Left renal cortex interstitium (tissue), 4 donors: ENCODE measurements around the gene STOX2. TPM values are rescaled to one million over a fixed set of nuclear protein-coding genes. Genes with fewer than 3 reads are reported as not detected.

ENCODE experiments used
- DNase-seq, 4 donors: peaks; one replicate each; pipeline ENCODE4 v3.0.0-alpha.2; 2013; ENCODE audit warnings: low read depth in 4 of 4, low spot score in 2 of 4, missing footprints in 1 of 4
- polyA plus RNA-seq, 4 donors: library from polyadenylated mRNA; unstranded; fragments of 120-200 nt; gene quantifications; one replicate each; pipeline ENCODE4 v1.2.1, GENCODE V29; 2013; ENCODE audit not compliant: insufficient read length in 4 of 4

STOX2 gene
- polyA plus RNA-seq, 4 donors, result 8.8 to 12.8 (median 10.4) TPM

GRCh38 chr4:183977707-183978106 lies 72.6 kb downstream of the STOX2 start:
- no peak for DNase-seq

GRCh38 chr4:183984566-183984965 lies 79.5 kb downstream of the STOX2 start:
- no peak for DNase-seq

GRCh38 chr4:183985786-183986185 lies 80.7 kb downstream of the STOX2 start:
- no peak for DNase-seq

- no peak for DNase-seq
These were observed 81.3 kb downstream of the STOX2 start for GRCh38 chr4:183986291-183986970.

- DNase-seq, result no peak
These were observed 82.2 kb downstream of the STOX2 start for GRCh38 chr4:183986971-183987946.

- DNase-seq, result no peak
These were observed 82.9 kb downstream of the STOX2 start for GRCh38 chr4:183987987-183988392.

GRCh38 chr4:183988874-183989273 lies 83.8 kb downstream of the STOX2 start:
- no peak for DNase-seq

- no peak for DNase-seq
These were observed 84.4 kb downstream of the STOX2 start for GRCh38 chr4:183989461-183989860.

GRCh38 chr4:183989931-183990330 lies 84.8 kb downstream of the STOX2 start:
- no peak for DNase-seq

GRCh38 chr4:183993676-183994075 lies 88.6 kb downstream of the STOX2 start:
- DNase-seq, result no peak

GRCh38 chr4:183995570-183995969 lies 90.5 kb downstream of the STOX2 start:
- no peak for DNase-seq

GRCh38 chr4:183996868-183997267 lies 91.8 kb downstream of the STOX2 start:
- no peak for DNase-seq

- no peak for DNase-seq
These were observed 94.3 kb downstream of the STOX2 start for GRCh38 chr4:183999435-183999834.

- no peak for DNase-seq
These were observed 95.6 kb downstream of the STOX2 start for GRCh38 chr4:184000457-184001396.

GRCh38 chr4:184003433-184003832 lies 98.3 kb downstream of the STOX2 start:
- no peak for DNase-seq

- DNase-seq, result no peak
These were observed 102.8 kb downstream of the STOX2 start for GRCh38 chr4:184007891-184008290.

- no peak for DNase-seq
These were observed 105.6 kb downstream of the STOX2 start for GRCh38 chr4:184010696-184011095.

- no peak for DNase-seq
These were observed 106.8 kb downstream of the STOX2 start for GRCh38 chr4:184011826-184012380.

GRCh38 chr4:184012937-184013336 lies 107.8 kb downstream of the STOX2 start:
- no peak for DNase-seq

- DNase-seq, result no peak
These were observed 109.2 kb downstream of the STOX2 start for GRCh38 chr4:184014301-184014700.
